Fibroblast of lung (primary cell): Measurements from ENCODE around the gene F10.

ENCODE experiments used
- EZH2 ChIP-seq: IDR thresholded peaks from 2 replicates; pipeline ENCODE4 v1.5.1; 2012; ENCODE audit warnings: low read length, control low read depth, mild to moderate bottlenecking; ENCODE audit errors: missing control alignments
- TF ChIP-seq, protein P1 (sequence below), 2 donors: IDR thresholded peaks in 1 of 2; conservative IDR thresholded peaks in 1 of 2; 1 replicate in 1 of 2; 2 replicates in 1 of 2; pipeline ENCODE4 v1.5.1; 2011 to 2012; ENCODE audit warnings: low read length in 2 of 2, control low read depth in 1 of 2, inconsistent platforms in 1 of 2, low read depth in 1 of 2, mild to moderate bottlenecking in 1 of 2

DNA sequence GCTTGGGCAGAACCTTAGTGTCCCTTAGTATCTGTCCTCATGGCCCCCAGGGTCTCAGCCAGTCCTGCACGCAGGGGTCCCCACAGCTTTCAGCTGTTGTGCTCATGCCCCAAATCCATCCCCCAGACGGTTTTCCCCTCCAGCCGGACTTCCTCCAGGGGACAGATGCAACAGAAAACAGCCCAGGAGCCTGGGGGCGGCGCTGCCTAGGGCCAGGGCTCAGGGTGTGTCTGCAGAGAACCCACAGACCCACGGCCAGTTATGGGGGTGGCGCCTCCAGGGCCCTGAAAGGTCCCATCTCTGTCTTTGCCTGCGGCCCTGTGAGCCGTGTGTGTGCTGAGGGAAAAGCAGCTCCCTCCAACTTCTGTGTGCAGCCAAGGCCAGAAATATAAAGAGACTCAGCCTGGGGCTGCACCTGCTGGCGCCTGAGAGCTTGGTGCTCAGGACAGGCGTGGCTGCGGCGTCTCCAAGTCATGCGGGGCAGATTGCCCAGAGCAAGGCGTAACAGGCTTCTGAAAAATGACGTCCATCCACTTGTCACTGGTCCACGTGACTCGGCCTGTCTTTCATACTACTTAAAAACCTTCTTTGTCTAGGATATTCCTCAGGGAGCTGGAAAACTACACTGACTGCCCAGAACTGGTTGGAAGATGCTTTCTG lies 39.1 kb upstream of the F10 start:
- TF ChIP-seq, protein P1, sequence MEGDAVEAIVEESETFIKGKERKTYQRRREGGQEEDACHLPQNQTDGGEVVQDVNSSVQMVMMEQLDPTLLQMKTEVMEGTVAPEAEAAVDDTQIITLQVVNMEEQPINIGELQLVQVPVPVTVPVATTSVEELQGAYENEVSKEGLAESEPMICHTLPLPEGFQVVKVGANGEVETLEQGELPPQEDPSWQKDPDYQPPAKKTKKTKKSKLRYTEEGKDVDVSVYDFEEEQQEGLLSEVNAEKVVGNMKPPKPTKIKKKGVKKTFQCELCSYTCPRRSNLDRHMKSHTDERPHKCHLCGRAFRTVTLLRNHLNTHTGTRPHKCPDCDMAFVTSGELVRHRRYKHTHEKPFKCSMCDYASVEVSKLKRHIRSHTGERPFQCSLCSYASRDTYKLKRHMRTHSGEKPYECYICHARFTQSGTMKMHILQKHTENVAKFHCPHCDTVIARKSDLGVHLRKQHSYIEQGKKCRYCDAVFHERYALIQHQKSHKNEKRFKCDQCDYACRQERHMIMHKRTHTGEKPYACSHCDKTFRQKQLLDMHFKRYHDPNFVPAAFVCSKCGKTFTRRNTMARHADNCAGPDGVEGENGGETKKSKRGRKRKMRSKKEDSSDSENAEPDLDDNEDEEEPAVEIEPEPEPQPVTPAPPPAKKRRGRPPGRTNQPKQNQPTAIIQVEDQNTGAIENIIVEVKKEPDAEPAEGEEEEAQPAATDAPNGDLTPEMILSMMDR (conservative IDR thresholded peaks at IDR 0.05 in 1 of 2, IDR thresholded peaks at IDR 0.05 in 1 of 2; ENCODE audit: low read depth in 1 of 2, low read length in 2 of 2): no peak
- TF ChIP-seq EZH2: no peak
